Left lung (tissue), 10 donors: Measurements from ENCODE around the gene C6orf132. TPM values are rescaled to one million over a fixed set of nuclear protein-coding genes. Genes with fewer than 3 reads are reported as not detected.
A peak's percentile ranks its signal among the peaks of the same experiment; 100 is the strongest.

Experiments
- ATAC-seq: fragments of 200-7000 bp; cut with Tn5 transposase; one replicate; pipeline ENCODE4 v1.9.1; 2020; ENCODE audit warnings: moderate library complexity
- DNase-seq, 4 donors: peaks; one replicate each; pipeline ENCODE4 v3.0.0-alpha.2; 2013 to 2020
- H3K27ac ChIP-seq, 2 donors: fragments of 200-600 bp; sonication (generic) in 1 of 2; one replicate each; pipeline versions ENCODE4 v1.5.0 to v1.8.0; 2020 to 2021
- H3K27me3 ChIP-seq, 2 donors: fragments of 200-600 bp; sonication (generic) in 1 of 2; one replicate each; pipeline versions ENCODE4 v1.5.0 to v1.8.0; 2020 to 2021
- H3K36me3 ChIP-seq, 2 donors: fragments of 200-600 bp; sonication (generic) in 1 of 2; one replicate each; pipeline versions ENCODE4 v1.5.0 to v1.8.0; 2020 to 2021
- H3K4me1 ChIP-seq, 2 donors: fragments of 200-600 bp; one replicate each; pipeline ENCODE4 v1.8.0; 2021
- H3K4me3 ChIP-seq, 2 donors: fragments of 200-600 bp; sonication (generic) in 1 of 2; one replicate each; pipeline versions ENCODE4 v1.5.0 to v1.8.0; 2020 to 2021; ENCODE audit warnings: mild to moderate bottlenecking in 1 of 2
- H3K9me3 ChIP-seq, 2 donors: fragments of 200-600 bp; sonication (generic) in 1 of 2; one replicate each; pipeline versions ENCODE4 v1.5.0 to v1.8.0; 2020 to 2021
- CTCF ChIP-seq, 2 donors: fragments of 200-600 bp; sonication (generic) in 1 of 2; IDR thresholded peaks; one replicate each; pipeline versions ENCODE4 v1.5.0 to v1.8.0; 2021; ENCODE audit warnings: antibody characterized with exemption in 2 of 2
- intact Hi-C, 2 donors: fragments of 100-400 bp; cut with DNase I; formaldehyde crosslinking; loops; one replicate each; pipeline versions ENCODE4 v1.11.2 to v1.14.2; 2022
- polyA plus RNA-seq, 6 donors: library from polyadenylated mRNA; unstranded; fragments of 120-200 nt; gene quantifications; one replicate each; pipeline ENCODE4 v1.2.1, GENCODE V29; 2013; ENCODE audit not compliant: insufficient read length in 6 of 6
- total RNA-seq, 2 donors: library from RNA; stranded (reverse); fragmentation: NEBNext Ultra II Directional; extraction: Animal tissue kit (Norgen Biotek cat#: 25700); gene quantifications; one replicate each; pipeline ENCODE4 v1.2.1, GENCODE V29; 2021
- donor health status: DM: no; HTN: yes; CAD: no.
- donor health status: DM: no; HTN: no; CAD: no.

C6orf132 gene
- total and polyA plus RNA-seq, 8 donors = 2.4 to 20.3 (median 3.0) TPM

DNA sequence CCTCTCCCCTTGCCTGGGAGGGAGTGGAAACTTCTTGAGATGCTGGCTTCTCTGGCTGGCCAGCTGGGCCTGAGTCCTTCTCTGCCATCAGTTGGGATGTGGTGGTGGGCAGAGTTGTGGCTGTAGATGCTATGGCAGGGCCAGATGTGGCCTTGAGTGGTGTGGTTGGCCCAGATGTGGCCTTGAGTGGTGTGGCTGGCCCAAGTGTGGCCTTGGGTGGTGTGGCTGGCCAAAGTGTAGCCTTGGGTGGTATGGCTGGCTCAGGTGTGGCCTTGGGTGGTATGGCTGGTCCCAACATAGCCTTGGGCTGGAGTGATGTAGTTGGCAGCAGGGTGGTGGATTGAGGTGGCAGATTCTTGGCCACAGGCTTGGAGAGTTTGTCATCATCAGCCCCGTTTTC is 36.7 kb downstream of the C6orf132 start:
- Histone ChIP-seq H3K36me3 (no peaks in the 10 kb centered on the region), H3K27me3 (peaks cover 0 to 19% of the 10 kb centered on the region in 2 donors), H3K4me3 (no peak overlapping the region), H3K9me3 (no peaks in the 10 kb centered on the region), H3K4me1 (peaks cover 18 to 29% of the 10 kb centered on the region in 2 donors), H3K27ac (no peak overlapping the region)
- ATAC-seq (no peak), DNase-seq (no peak)
- intact Hi-C loops = no loop called here
- TF ChIP-seq CTCF (IDR thresholded peaks at IDR 0.05) = no peak

DNA sequence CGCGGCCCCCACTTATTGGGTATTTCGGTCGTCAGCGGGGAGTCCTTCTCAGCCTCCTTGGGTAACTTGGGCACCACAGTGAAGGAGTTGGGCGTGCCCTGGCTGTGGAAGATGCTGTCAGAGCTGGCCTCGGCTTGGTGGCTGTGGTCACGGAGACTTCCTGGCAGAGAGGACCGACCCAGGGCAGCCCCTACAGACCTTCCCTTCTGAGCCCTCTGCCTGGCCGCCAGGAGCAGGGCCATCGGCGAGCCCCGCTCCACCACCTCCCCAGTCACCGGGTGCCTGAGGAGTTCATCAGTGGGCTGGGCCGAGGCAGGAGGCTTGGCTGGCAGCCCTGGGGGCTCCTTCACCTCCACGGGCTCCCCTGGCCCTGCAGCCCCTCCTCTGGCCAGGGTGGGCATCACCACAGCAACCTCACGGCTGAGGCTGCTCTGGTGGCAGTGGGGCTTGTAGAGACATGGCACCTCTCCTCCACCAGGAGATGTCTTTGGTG is 37.2 kb downstream of the C6orf132 start:
- Histone ChIP-seq H3K27me3 (peaks cover 0 to 19% of the 10 kb centered on the region in 2 donors), H3K9me3 (no peaks in the 10 kb centered on the region), H3K36me3 (no peaks in the 10 kb centered on the region), H3K4me1 (peaks cover 22 to 34% of the 10 kb centered on the region in 2 donors), H3K27ac (no peak overlapping the region), H3K4me3 (no peak overlapping the region)
- ATAC-seq (no peak), DNase-seq (no peak)
- TF ChIP-seq CTCF (IDR thresholded peaks at IDR 0.05) = no peak
- intact Hi-C loops = no loop called here

DNA sequence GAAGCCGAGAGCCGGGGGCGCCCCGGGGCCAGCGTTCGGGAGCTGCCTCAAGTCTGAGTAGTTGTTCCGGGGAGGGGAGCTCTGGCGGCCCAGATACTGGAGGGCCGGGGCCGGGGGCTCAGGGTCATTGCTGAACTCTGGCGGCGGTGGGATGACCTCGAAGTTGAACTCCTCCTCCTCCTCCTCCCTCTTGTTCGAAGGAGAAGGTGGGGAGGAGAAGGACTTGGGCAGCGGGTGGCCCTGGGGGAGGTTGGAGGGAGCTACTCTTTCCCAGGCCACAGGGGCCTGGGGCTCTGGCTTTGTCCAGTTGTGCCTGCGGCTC is 37.7 kb downstream of the C6orf132 start:
- Histone ChIP-seq H3K27me3 (peaks cover 0 to 19% of the 10 kb centered on the region in 2 donors), H3K4me3 (peak overlapping the region in 1 of 2 donors; percentile 41), H3K36me3 (no peaks in the 10 kb centered on the region), H3K27ac (no peak overlapping the region), H3K4me1 (peaks cover 26 to 38% of the 10 kb centered on the region in 2 donors), H3K9me3 (no peaks in the 10 kb centered on the region)
- DNase-seq (no peak), ATAC-seq (no peak)
- no peak for TF ChIP-seq CTCF (IDR thresholded peaks at IDR 0.05)
- intact Hi-C loops = no loop called here

DNA sequence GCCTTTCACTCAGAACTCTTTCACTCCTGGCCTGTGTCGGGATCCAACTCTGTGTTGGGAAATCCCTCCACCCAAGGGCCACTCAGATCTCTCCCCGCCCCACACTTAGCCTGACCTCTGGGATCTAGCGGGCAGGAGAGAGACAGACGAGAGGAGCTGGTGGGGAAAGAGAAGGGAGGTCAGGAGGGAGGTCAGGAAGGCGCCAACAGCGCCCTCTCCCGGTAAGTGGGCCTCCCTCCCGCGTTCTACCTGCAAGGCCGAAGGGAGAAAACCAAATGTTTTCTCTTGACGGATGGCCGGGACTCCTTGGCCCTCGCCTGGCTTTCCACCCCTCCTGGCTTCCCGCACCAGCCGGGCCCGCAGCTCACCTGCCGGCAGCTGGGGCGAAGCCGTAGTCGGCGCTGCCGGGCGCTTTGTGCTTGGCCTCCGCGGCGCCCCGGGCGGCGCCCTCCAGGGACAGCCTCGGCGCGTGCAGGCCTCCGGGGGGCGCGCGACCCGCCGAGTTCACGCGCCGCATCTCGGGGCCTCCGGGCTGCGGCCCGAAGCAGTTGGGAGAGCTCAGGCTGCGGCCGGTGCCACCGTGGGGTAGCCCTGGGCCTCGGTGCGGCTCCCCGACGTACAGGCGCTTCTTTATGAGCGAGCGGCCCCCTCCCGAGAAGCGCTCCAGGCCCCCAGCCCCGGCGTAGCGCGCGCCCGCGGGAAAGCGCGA is 38.2 kb downstream of the C6orf132 start:
- intact Hi-C loops = no loop called here
- ATAC-seq (peak; percentile 75), DNase-seq (peak; percentile 36 to 91 (median 80))
- Histone ChIP-seq H3K27me3 (peaks cover 0 to 19% of the 10 kb centered on the region in 2 donors), H3K36me3 (no peaks in the 10 kb centered on the region), H3K4me1 (peaks cover 30 to 44% of the 10 kb centered on the region in 2 donors), H3K9me3 (no peaks in the 10 kb centered on the region), H3K27ac (peak overlapping the region; percentile 15 to 44), H3K4me3 (peak overlapping the region; percentile 27 to 41)
- TF ChIP-seq CTCF (IDR thresholded peaks at IDR 0.05) = peak; percentile 64 to 83

DNA sequence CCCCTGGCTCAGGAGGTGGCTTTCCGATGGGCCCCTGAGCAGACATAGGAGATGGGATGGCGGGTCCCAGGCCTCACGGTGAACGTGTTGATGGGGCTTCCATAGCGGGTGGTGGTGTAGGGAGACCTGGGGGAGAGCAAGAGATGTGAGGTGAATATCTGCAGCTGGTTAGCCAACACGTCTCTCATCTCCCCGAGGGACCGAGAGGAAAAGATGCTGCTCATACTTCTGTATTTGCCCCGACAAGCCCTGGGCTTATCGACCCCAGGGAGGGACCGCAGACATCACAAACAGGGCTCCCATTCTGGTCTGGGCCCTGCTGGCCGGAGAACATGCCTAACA is 38.7 kb downstream of the C6orf132 start:
- H3K27me3 ChIP-seq = peaks cover 0 to 19% of the 10 kb centered on the region in 2 donors
- H3K27ac ChIP-seq = peak overlapping the region; percentile 15 to 44
- no peak for TF ChIP-seq CTCF (IDR thresholded peaks at IDR 0.05)
- no peaks in the 10 kb centered on the region for H3K9me3 ChIP-seq
- ATAC-seq (no peak), DNase-seq (no peak)
- no peak overlapping the region for H3K4me3 ChIP-seq
- no peaks in the 10 kb centered on the region for H3K36me3 ChIP-seq
- H3K4me1 ChIP-seq = peaks cover 30 to 49% of the 10 kb centered on the region in 2 donors
- intact Hi-C loops = no loop called here
